ENCODE data around the gene CHTF18. TPM values are rescaled to one million over a fixed set of nuclear protein-coding genes. Genes with fewer than 3 reads are reported as not detected.

CHTF18 gene
- polyA plus RNA-seq, 1 donor (not counting 4 experiments of a cell fraction or from before 2014, with no cell fraction given): 5.7 TPM

GRCh38 chr16:792221-792995 lies 4.0 kb downstream of the CHTF18 start:
- H3K4me1 ChIP-seq (ENCODE audit: control insufficient read depth, extremely low read depth, insufficient read depth, low read length): peaks cover 9% of the 10 kb centered on the region
- no peak overlapping the region for H3K27ac ChIP-seq (ENCODE audit: control insufficient read depth, insufficient read depth, low read length)
- no peaks in the 10 kb centered on the region for H3K9me3 ChIP-seq (ENCODE audit: control insufficient read depth, low read depth, low read length)
- no peak overlapping the region for H3K9ac ChIP-seq (ENCODE audit: control insufficient read depth, extremely low read depth, insufficient read depth, low read length)
- dilution Hi-C loops (cut with MboI; ENCODE audit: extremely low pct_ligation_motif_present, low sequenced_read_pairs): no loop called here
- H3K79me2 ChIP-seq (ENCODE audit: control insufficient read depth, insufficient read depth, low read length): peaks cover 20% of the 10 kb centered on the region
- no peaks in the 10 kb centered on the region for H3K9me1 ChIP-seq (ENCODE audit: control insufficient read depth, extremely low read depth, insufficient read depth, low read length)
- no peaks in the 10 kb centered on the region for H3K27me3 ChIP-seq (ENCODE audit: control insufficient read depth, extremely low read depth, insufficient read depth, low read length)
- no peak overlapping the region for H3K4me3 ChIP-seq (ENCODE audit: control insufficient read depth in 2 of 3, extremely low read depth in 1 of 3, insufficient read depth in 2 of 3, low read depth in 1 of 3, low read length in 3 of 3)
- no peak for FAIRE-seq
- no peak for DNase-seq (ENCODE audit: low read depth, low spot score)
- H3K4me2 ChIP-seq (ENCODE audit: control insufficient read depth, extremely low read depth, insufficient read depth, low read depth, low read length): no peak overlapping the region
- no peaks in the 10 kb centered on the region for H4K20me1 ChIP-seq (ENCODE audit: control insufficient read depth, extremely low read depth, insufficient read depth, low read length)
- no peak overlapping the region for H2AFZ ChIP-seq (ENCODE audit: control insufficient read depth, low read length)
- peaks cover 0 to 4% of the 10 kb centered on the region in 2 experiments for H3K36me3 ChIP-seq (ENCODE audit: control insufficient read depth in 2 of 2, extremely low read depth in 1 of 2, insufficient read depth in 2 of 2, low read length in 2 of 2)
- TF ChIP-seq EZH2 (IDR thresholded peaks at IDR 0.05; ENCODE audit: low read length) (no peak), CTCF (optimal IDR thresholded peaks at IDR 0.05 in 1 of 3, IDR thresholded peaks at IDR 0.05 in 1 of 3, conservative IDR thresholded peaks at IDR 0.05 in 1 of 3; ENCODE audit: extremely low read depth in 1 of 3, insufficient read depth in 2 of 3, low read length in 3 of 3) (no peak)

DNA sequence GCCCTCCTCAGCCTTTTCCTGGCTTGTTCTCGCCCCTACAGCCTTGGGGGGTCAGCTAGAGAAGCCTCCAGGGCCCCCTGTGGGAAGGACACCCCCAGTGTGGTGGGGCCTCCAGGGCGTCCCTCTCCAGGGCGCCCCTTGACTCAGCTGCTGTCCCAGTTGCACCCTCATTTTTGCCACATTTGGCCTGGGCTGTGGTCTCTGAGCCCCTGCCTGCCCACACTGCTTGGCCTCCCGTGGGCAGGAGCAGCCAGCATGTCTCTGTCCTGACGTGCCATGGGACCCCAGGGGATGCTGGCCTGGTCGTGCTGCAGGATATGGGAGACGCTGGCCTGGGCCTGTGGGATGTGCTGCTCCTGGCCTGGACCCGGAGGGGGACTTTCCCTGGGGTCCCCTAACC lies 5.0 kb downstream of the CHTF18 start:
- DNase-seq (ENCODE audit: low read depth, low spot score) (no peak), FAIRE-seq (no peak)
- peaks cover 8% of the 10 kb centered on the region for H3K4me1 ChIP-seq (ENCODE audit: control insufficient read depth, extremely low read depth, insufficient read depth, low read length)
- no peak overlapping the region for H2AFZ ChIP-seq (ENCODE audit: control insufficient read depth, low read length)
- no peak for TF ChIP-seq CTCF (optimal IDR thresholded peaks at IDR 0.05 in 1 of 3, IDR thresholded peaks at IDR 0.05 in 1 of 3, conservative IDR thresholded peaks at IDR 0.05 in 1 of 3; ENCODE audit: extremely low read depth in 1 of 3, insufficient read depth in 2 of 3, low read length in 3 of 3)
- no peak for TF ChIP-seq EZH2 (IDR thresholded peaks at IDR 0.05; ENCODE audit: low read length)
- no peak overlapping the region for H3K4me2 ChIP-seq (ENCODE audit: control insufficient read depth, extremely low read depth, insufficient read depth, low read depth, low read length)
- no peaks in the 10 kb centered on the region for H3K9me3 ChIP-seq (ENCODE audit: control insufficient read depth, low read depth, low read length)
- H3K9me1 ChIP-seq (ENCODE audit: control insufficient read depth, extremely low read depth, insufficient read depth, low read length): no peaks in the 10 kb centered on the region
- peaks cover 0 to 4% of the 10 kb centered on the region in 2 experiments for H3K36me3 ChIP-seq (ENCODE audit: control insufficient read depth in 2 of 2, extremely low read depth in 1 of 2, insufficient read depth in 2 of 2, low read length in 2 of 2)
- H3K27ac ChIP-seq (ENCODE audit: control insufficient read depth, insufficient read depth, low read length): no peak overlapping the region
- dilution Hi-C loops (cut with MboI; ENCODE audit: extremely low pct_ligation_motif_present, low sequenced_read_pairs): no loop called here
- peaks cover 13% of the 10 kb centered on the region for H3K79me2 ChIP-seq (ENCODE audit: control insufficient read depth, insufficient read depth, low read length)
- H3K4me3 ChIP-seq (ENCODE audit: control insufficient read depth in 2 of 3, extremely low read depth in 1 of 3, insufficient read depth in 2 of 3, low read depth in 1 of 3, low read length in 3 of 3): no peak overlapping the region
- H3K9ac ChIP-seq (ENCODE audit: control insufficient read depth, extremely low read depth, insufficient read depth, low read length): no peak overlapping the region
- H3K27me3 ChIP-seq (ENCODE audit: control insufficient read depth, extremely low read depth, insufficient read depth, low read length): no peaks in the 10 kb centered on the region
- no peaks in the 10 kb centered on the region for H4K20me1 ChIP-seq (ENCODE audit: control insufficient read depth, extremely low read depth, insufficient read depth, low read length)

Measured in keratinocyte (primary cell).